H9 (cell line): ENCODE data around the gene CIART. TPM values are rescaled to one million over a fixed set of nuclear protein-coding genes. Genes with fewer than 3 reads are reported as not detected.

Experiments
- DNase-seq: peaks from one replicate; pipeline ENCODE4 v3.0.0-alpha.2; 2017
- H2AFZ ChIP-seq: one replicate; pipeline ENCODE4 v1.6.1; 2013; ENCODE audit warnings: mild to moderate bottlenecking, low read length, control low read depth, moderate library complexity
- H2AK5ac ChIP-seq: 2 replicates; pipeline ENCODE4 v1.6.1; 2013; ENCODE audit warnings: low read length, control low read depth, mixed read lengths; ENCODE audit not compliant: insufficient read length
- H2BK120ac ChIP-seq: one replicate; pipeline ENCODE4 v1.6.1; 2013; ENCODE audit warnings: low read depth, mild to moderate bottlenecking, low read length, control low read depth, inconsistent platforms; ENCODE audit not compliant: poor library complexity, severe bottlenecking
- H2BK12ac ChIP-seq: 2 replicates; pipeline ENCODE4 v1.6.1; 2013; ENCODE audit warnings: low read length, control low read depth, mixed read lengths, low read depth; ENCODE audit not compliant: insufficient read length
- H2BK15ac ChIP-seq: 2 replicates; pipeline ENCODE4 v1.6.1; 2013; ENCODE audit warnings: low read depth, low read length, control low read depth
- H2BK20ac ChIP-seq: one replicate; pipeline ENCODE4 v1.6.1; 2013; ENCODE audit warnings: low read depth, mild to moderate bottlenecking, low read length, control low read depth, inconsistent platforms; ENCODE audit not compliant: poor library complexity, severe bottlenecking
- H2BK5ac ChIP-seq: 2 replicates; pipeline ENCODE4 v1.6.1; 2013; ENCODE audit warnings: low read length, control low read depth, mixed read lengths; ENCODE audit not compliant: insufficient read length
- H3K14ac ChIP-seq: 2 replicates; pipeline ENCODE4 v1.6.1; 2013; ENCODE audit warnings: low read length, control low read depth; ENCODE audit not compliant: insufficient read depth
- H3K18ac ChIP-seq: 2 replicates; pipeline ENCODE4 v1.6.1; 2013; ENCODE audit warnings: low read depth, mild to moderate bottlenecking, mixed read lengths, low read length, control low read depth; ENCODE audit not compliant: insufficient read length
- H3K23ac ChIP-seq: 2 replicates; pipeline ENCODE4 v1.6.1; 2013; ENCODE audit warnings: low read length, control low read depth, mixed read lengths, low read depth; ENCODE audit not compliant: insufficient read length
- H3K23me2 ChIP-seq: 2 replicates; pipeline ENCODE4 v1.6.1; 2013; ENCODE audit warnings: low read depth, mild to moderate bottlenecking, mixed read lengths, low read length, control low read depth; ENCODE audit not compliant: insufficient read length, poor library complexity, severe bottlenecking
- H3K27ac ChIP-seq: 2 replicates; pipeline ENCODE4 v1.5.1; 2013; ENCODE audit warnings: low read length, control low read depth, mixed read lengths, low read depth; ENCODE audit not compliant: insufficient read length
- H3K27me3 ChIP-seq: 2 replicates; pipeline ENCODE4 v1.6.1; 2013; ENCODE audit warnings: low read length, control low read depth, inconsistent platforms; ENCODE audit not compliant: insufficient read depth
- H3K4ac ChIP-seq: 2 replicates; pipeline ENCODE4 v1.6.1; 2013; ENCODE audit warnings: low read depth, mild to moderate bottlenecking, control low read depth, inconsistent platforms, low read length, moderate library complexity
- H3K4me1 ChIP-seq: 2 replicates; pipeline ENCODE4 v1.6.1; 2013; ENCODE audit warnings: low read length, control low read depth, inconsistent platforms; ENCODE audit not compliant: insufficient read depth
- H3K4me2 ChIP-seq: 2 replicates; pipeline ENCODE4 v1.6.1; 2013; ENCODE audit warnings: low read length, control low read depth, mixed read lengths; ENCODE audit not compliant: insufficient read length, insufficient read depth
- H3K56ac ChIP-seq: 2 replicates; pipeline ENCODE4 v1.6.1; 2013; ENCODE audit warnings: low read depth, mild to moderate bottlenecking, mixed read lengths, low read length, control low read depth; ENCODE audit not compliant: insufficient read length
- H3K79me1 ChIP-seq: 2 replicates; pipeline ENCODE4 v1.6.1; 2013; ENCODE audit warnings: low read depth, mild to moderate bottlenecking, moderate library complexity, low read length, control low read depth, inconsistent platforms; ENCODE audit not compliant: insufficient read depth, poor library complexity, severe bottlenecking
- H3K79me2 ChIP-seq: 2 replicates; pipeline ENCODE4 v1.6.1; 2013; ENCODE audit warnings: low read length, control low read depth, inconsistent platforms; ENCODE audit not compliant: insufficient read depth
- H3K9ac ChIP-seq: 2 replicates; pipeline ENCODE4 v1.6.1; 2013; ENCODE audit warnings: low read length, control low read depth, mixed read lengths; ENCODE audit not compliant: insufficient read length; ENCODE audit errors: extremely low read depth
- H3K9me3 ChIP-seq: one replicate; pipeline ENCODE4 v1.6.1; 2013; ENCODE audit warnings: low read depth, low read length, inconsistent platforms; ENCODE audit not compliant: control insufficient read depth
- H3T11ph ChIP-seq: one replicate; pipeline ENCODE4 v1.6.1; 2013; ENCODE audit warnings: mild to moderate bottlenecking, low read length, control low read depth, inconsistent platforms
- H4K20me1 ChIP-seq: one replicate; pipeline ENCODE4 v1.6.1; 2013; ENCODE audit not compliant: control insufficient read depth, insufficient read length, insufficient read depth
- H4K5ac ChIP-seq: 2 replicates; pipeline ENCODE4 v1.6.1; 2013; ENCODE audit warnings: low read depth, mild to moderate bottlenecking, mixed read lengths, low read length, control low read depth; ENCODE audit not compliant: insufficient read length
- H4K8ac ChIP-seq: replicated peaks from 2 replicates; pipeline ENCODE4 v1.6.1; 2013; ENCODE audit warnings: low read length, control low read depth, mixed read lengths, low read depth; ENCODE audit not compliant: insufficient read length
- H4K91ac ChIP-seq: 2 replicates; pipeline ENCODE4 v1.6.1; 2013; ENCODE audit warnings: low read depth, mild to moderate bottlenecking, moderate library complexity, mixed read lengths, low read length, control low read depth; ENCODE audit not compliant: insufficient read length
- H3K27ac Mint-ChIP-seq, 3 experiments: 2 replicates in 2 of 3; 3 replicates in 1 of 3; pipeline ENCODE4 v1.8.0; 2020 to 2021; ENCODE audit warnings: mixed read lengths in 3 of 3, mild to moderate bottlenecking in 1 of 3, moderate library complexity in 1 of 3
- H3K27me3 Mint-ChIP-seq: 2 replicates; pipeline ENCODE4 v1.8.0; 2021; ENCODE audit warnings: low read depth, mild to moderate bottlenecking, moderate library complexity, mixed read lengths
- H3K36me3 Mint-ChIP-seq, 3 experiments: 2 replicates in 2 of 3; 3 replicates in 1 of 3; pipeline ENCODE4 v1.8.0; 2020 to 2021; ENCODE audit warnings: low read depth in 3 of 3, mixed read lengths in 3 of 3; ENCODE audit not compliant: insufficient read depth in 1 of 3
- H3K4me1 Mint-ChIP-seq, 2 experiments: 2 replicates each; pipeline ENCODE4 v1.8.0; 2020; ENCODE audit warnings: mixed read lengths in 2 of 2
- H3K4me3 Mint-ChIP-seq, 2 experiments: 2 replicates in 1 of 2; 3 replicates in 1 of 2; pipeline ENCODE4 v1.8.0; 2020 to 2021; ENCODE audit warnings: mild to moderate bottlenecking in 2 of 2, mixed read lengths in 2 of 2, moderate library complexity in 1 of 2
- H3K9me3 Mint-ChIP-seq, 2 experiments: 2 replicates in 1 of 2; 3 replicates in 1 of 2; pipeline ENCODE4 v1.8.0; 2020; ENCODE audit warnings: mild to moderate bottlenecking in 2 of 2, mixed read lengths in 2 of 2, moderate library complexity in 1 of 2
- CTCF ChIP-seq: fragments of 200-600 bp; sonication (generic); conservative IDR thresholded peaks from 3 replicates; pipeline ENCODE4 v1.8.0; 2021; ENCODE audit warnings: antibody characterized with exemption, mild to moderate bottlenecking
- WGBS: extraction: QIAGEN DNeasy Blood & Tissue Kit; methylation state at CpG from one replicate; pipeline ENCODE4 v1.1.7; 2013; ENCODE audit warnings: missing lambda C conversion rate, low lambda C conversion rate, mixed read lengths; ENCODE audit not compliant: insufficient read length; ENCODE audit errors: extremely low coverage; 5-methylcytosine and 5-hydroxymethylcytosine counted together
- total RNA-seq: library from RNA; stranded (reverse); gene quantifications from 2 replicates; pipeline ENCODE4 v1.2.1, GENCODE V29; 2021

CIART gene
- total RNA-seq, 1 experiment from 2014 or later, result 15.6 TPM

GRCh38 chr1:150293433-150294253, 11.3 kb downstream of the CIART start, which contains the start of gene MRPS21:
TSS of gene MRPS21 (plus strand) at chr1:150293861. CDS start at chr1:150294367, 506 bp downstream.
- peaks cover 5% of the 10 kb centered on the region; the same call in 1 of the 2 replicates for H3K79me2 ChIP-seq

More at GRCh38 chr1:150293433-150294253, 11.3 kb downstream of the CIART start, which contains the start of gene MRPS21:
- peaks cover 20 to 22% of the 10 kb centered on the region in 2 experiments for H3K4me1 Mint-ChIP-seq
- Histone ChIP-seq H4K20me1 (peaks cover under 1% of the 10 kb centered on the region), H4K5ac (peak within 1 kb of the TSS; percentile 39), H2BK12ac (peak within 1 kb of the TSS; percentile 91), H2AFZ (no peak within 1 kb of the TSS), H3K23me2 (peaks cover 9% of the 10 kb centered on the region), H3K4ac (no peak within 1 kb of the TSS; the same call in 1 of the 2 replicates), H3K18ac (peak within 1 kb of the TSS; percentile 99), H2AK5ac (no peak within 1 kb of the TSS), H3T11ph (peak within 1 kb of the TSS; percentile 99), H3K27me3 (no peaks in the 10 kb centered on the region), H2BK5ac (peak within 1 kb of the TSS; percentile 42), H4K8ac (peak within 1 kb of the TSS; percentile 43), H3K14ac (peak within 1 kb of the TSS; percentile 95), H3K9ac (peak within 1 kb of the TSS; percentile 90), H3K23ac (peak within 1 kb of the TSS; percentile 2), H4K91ac (no peak within 1 kb of the TSS), H3K9me3 (no peaks in the 10 kb centered on the region), H2BK20ac (no peak within 1 kb of the TSS), H3K4me2 (peak within 1 kb of the TSS; percentile 99), H3K4me1 (no peaks in the 10 kb centered on the region), H3K79me1 (peaks cover 5% of the 10 kb centered on the region), H2BK120ac (peak within 1 kb of the TSS; percentile 86), H3K56ac (peak within 1 kb of the TSS; percentile 41), H2BK15ac (no peak within 1 kb of the TSS), H3K27ac (peak within 1 kb of the TSS; percentile 82)
- WGBS, result no CpG with 5 or more reads among the region's 43 CpGs
- peak; percentile 95 for DNase-seq
- peak within 1 kb of the TSS; percentile 95 to 99 (median 97) for H3K27ac Mint-ChIP-seq
- H3K27me3 Mint-ChIP-seq, result no peaks in the 10 kb centered on the region
- H3K4me3 Mint-ChIP-seq, result peak within 1 kb of the TSS; percentile 93 to 97
- no peak for TF ChIP-seq CTCF
- peaks cover 28 to 44% (median 40%) of the 10 kb centered on the region in 3 experiments for H3K36me3 Mint-ChIP-seq
- no peaks in the 10 kb centered on the region for H3K9me3 Mint-ChIP-seq
